ENCODE data around the gene JMJD1C. TPM values are rescaled to one million over a fixed set of nuclear protein-coding genes. Genes with fewer than 3 reads are reported as not detected.

Gene JMJD1C
- polyA plus RNA-seq, 1 donor, result 104 TPM

DNA sequence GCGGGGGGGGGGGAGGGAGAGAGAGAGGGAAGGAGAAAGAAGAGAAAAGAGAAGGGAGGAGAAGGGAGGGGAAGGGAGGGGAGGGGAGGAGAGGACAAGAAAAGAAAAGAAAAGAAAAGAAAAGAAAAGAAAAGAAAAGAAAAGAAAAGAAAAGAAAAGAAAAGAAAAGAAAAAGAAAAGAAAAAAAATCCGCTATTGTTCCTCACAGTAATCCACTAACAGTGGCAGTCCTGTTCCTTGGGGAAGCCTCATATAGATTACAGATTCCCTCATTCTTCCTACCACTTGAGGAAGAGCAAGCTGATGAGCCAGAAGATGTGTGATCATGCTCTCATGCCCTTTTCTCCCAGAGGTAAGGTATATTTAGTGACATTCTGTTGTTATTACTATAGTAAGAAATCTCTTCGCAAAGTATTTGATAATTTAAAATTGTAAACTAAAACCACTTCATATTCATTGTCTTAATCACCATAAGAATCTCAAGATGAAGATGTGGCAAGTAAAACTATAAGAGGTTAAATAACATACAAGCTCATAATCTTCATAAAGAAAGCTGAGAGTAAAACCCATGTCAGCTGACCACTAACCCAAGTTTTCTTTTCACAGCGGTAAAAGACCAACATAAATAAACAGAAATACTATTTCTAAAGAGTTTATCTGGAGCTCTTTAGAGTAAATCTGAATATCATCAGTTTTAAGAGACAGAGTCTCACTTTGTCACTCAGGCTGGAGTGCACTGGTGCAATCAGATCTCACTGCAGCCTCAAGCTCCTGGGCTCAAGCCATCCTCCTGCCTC lies 128.1 kb downstream of the JMJD1C start:
- no peak for DNase-seq
- 100% methylated on average over 2 of the region's 4 CpGs for WGBS (ENCODE audit: insufficient coverage, low lambda C conversion rate)
- Histone ChIP-seq H3K27me3 (ENCODE audit: control insufficient read depth, insufficient read depth, low read length) (no peaks in the 10 kb centered on the region), H3K27ac (ENCODE audit: low read length) (no peak overlapping the region), H3K9me3 (ENCODE audit: control insufficient read depth, low read depth, low read length) (no peaks in the 10 kb centered on the region), H3K36me3 (ENCODE audit: control insufficient read depth, insufficient read depth, low read length) (peaks cover 7% of the 10 kb centered on the region), H3K4me1 (ENCODE audit: control insufficient read depth, insufficient read depth, low read length) (no peaks in the 10 kb centered on the region), H3K4me3 (ENCODE audit: low read length) (no peak overlapping the region)

GRCh38 chr10:63331586-63331985 lies 134.2 kb downstream of the JMJD1C start:
- Histone ChIP-seq H3K4me1 (ENCODE audit: control insufficient read depth, insufficient read depth, low read length) (no peaks in the 10 kb centered on the region), H3K9me3 (ENCODE audit: control insufficient read depth, low read depth, low read length) (no peaks in the 10 kb centered on the region), H3K4me3 (ENCODE audit: low read length) (no peak overlapping the region), H3K27me3 (ENCODE audit: control insufficient read depth, insufficient read depth, low read length) (no peaks in the 10 kb centered on the region), H3K36me3 (ENCODE audit: control insufficient read depth, insufficient read depth, low read length) (peaks cover 7% of the 10 kb centered on the region), H3K27ac (ENCODE audit: low read length) (no peak overlapping the region)
- DNase-seq, result no peak
- WGBS (ENCODE audit: insufficient coverage, low lambda C conversion rate), result no CpG with 5 or more reads among the region's 5 CpGs

GRCh38 chr10:63324495-63324854 lies 141.3 kb downstream of the JMJD1C start:
- H3K36me3 ChIP-seq (ENCODE audit: control insufficient read depth, insufficient read depth, low read length), result peaks cover 3% of the 10 kb centered on the region
- no CpG with 5 or more reads among the region's 2 CpGs for whole genome bisulfite sequencing (ENCODE audit: insufficient coverage, low lambda C conversion rate)
- H3K27ac ChIP-seq (ENCODE audit: low read length), result no peak overlapping the region
- no peaks in the 10 kb centered on the region for H3K9me3 ChIP-seq (ENCODE audit: control insufficient read depth, low read depth, low read length)
- H3K4me3 ChIP-seq (ENCODE audit: low read length), result no peak overlapping the region
- no peak for DNase-seq
- no peaks in the 10 kb centered on the region for H3K27me3 ChIP-seq (ENCODE audit: control insufficient read depth, insufficient read depth, low read length)
- H3K4me1 ChIP-seq (ENCODE audit: control insufficient read depth, insufficient read depth, low read length), result no peaks in the 10 kb centered on the region

DNA sequence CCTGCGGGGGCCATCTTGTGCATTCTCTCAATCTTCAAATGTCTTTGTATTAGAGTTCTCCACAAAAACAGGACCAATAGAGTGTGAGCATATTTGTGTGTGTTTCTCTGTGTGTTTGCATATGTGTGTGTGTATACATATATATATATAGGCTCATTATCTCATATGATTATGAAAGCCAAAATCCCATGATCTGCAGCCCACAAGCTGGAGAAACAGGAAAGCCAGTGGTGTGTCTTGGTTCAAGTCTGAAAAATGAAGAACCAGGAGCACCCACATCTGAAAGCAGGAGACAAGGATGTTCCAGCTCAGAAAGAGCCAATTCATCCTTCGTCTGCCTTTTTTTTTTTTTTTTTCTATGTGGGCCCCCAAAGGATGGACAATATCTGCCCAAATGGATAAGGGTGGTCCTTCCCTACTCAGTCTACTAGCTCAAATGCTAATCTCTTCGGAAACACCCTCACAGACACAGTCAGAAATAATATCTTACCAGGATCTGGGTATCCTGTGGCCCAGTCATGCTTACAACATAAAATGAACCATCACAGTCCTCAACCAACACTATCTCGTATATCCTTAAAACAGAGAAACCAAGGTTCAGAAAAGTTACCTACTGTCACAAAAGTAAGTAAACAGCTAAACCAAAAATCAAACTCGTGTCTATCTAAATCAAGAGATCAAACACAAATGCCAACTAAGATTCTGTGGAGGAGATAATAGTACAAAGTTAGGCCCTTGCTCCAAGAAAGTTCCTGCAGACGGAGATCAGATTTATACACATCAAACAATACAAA lies 141.9 kb downstream of the JMJD1C start:
- Histone ChIP-seq H3K27me3 (ENCODE audit: control insufficient read depth, insufficient read depth, low read length) (no peaks in the 10 kb centered on the region), H3K9me3 (ENCODE audit: control insufficient read depth, low read depth, low read length) (no peaks in the 10 kb centered on the region), H3K27ac (ENCODE audit: low read length) (no peak overlapping the region), H3K4me3 (ENCODE audit: low read length) (no peak overlapping the region), H3K4me1 (ENCODE audit: control insufficient read depth, insufficient read depth, low read length) (no peaks in the 10 kb centered on the region), H3K36me3 (ENCODE audit: control insufficient read depth, insufficient read depth, low read length) (peaks cover 3% of the 10 kb centered on the region)
- DNase-seq, result no peak
- WGBS (ENCODE audit: insufficient coverage, low lambda C conversion rate), result 100% methylated on average over 2 of the region's 6 CpGs

DNA sequence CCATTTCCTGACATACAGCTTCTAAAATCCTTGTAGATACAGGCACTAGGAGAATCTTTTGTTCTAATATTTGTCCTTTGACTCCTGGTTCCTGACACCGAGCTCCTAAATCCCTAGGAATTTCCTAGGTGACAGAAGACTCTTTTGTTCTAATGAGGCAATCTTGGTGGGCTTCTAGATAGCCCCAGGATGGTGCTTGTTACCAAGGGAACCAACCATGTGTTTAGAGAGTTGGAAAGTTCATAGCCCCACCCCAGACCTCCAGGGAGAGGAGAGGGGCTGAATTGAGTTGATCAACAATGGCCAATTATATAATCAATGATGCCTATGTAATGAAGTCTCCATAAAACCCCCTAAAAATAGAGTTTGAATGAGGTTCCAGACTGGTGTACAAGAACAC lies 145.1 kb downstream of the JMJD1C start:
- Histone ChIP-seq H3K27me3 (ENCODE audit: control insufficient read depth, insufficient read depth, low read length) (no peaks in the 10 kb centered on the region), H3K36me3 (ENCODE audit: control insufficient read depth, insufficient read depth, low read length) (peaks cover 6% of the 10 kb centered on the region), H3K4me1 (ENCODE audit: control insufficient read depth, insufficient read depth, low read length) (no peaks in the 10 kb centered on the region), H3K4me3 (ENCODE audit: low read length) (no peak overlapping the region), H3K9me3 (ENCODE audit: control insufficient read depth, low read depth, low read length) (no peaks in the 10 kb centered on the region), H3K27ac (ENCODE audit: low read length) (no peak overlapping the region)
- WGBS (ENCODE audit: insufficient coverage, low lambda C conversion rate), result no CpG with 5 or more reads among the region's 1 CpG
- no peak for DNase-seq

- H3K9me3 ChIP-seq (ENCODE audit: control insufficient read depth, low read depth, low read length), result no peaks in the 10 kb centered on the region
- DNase-seq, result no peak
- 100% methylated on average over 1 of the region's 3 CpGs for whole genome bisulfite sequencing (ENCODE audit: insufficient coverage, low lambda C conversion rate)
- peaks cover 6% of the 10 kb centered on the region for H3K36me3 ChIP-seq (ENCODE audit: control insufficient read depth, insufficient read depth, low read length)
- no peak overlapping the region for H3K27ac ChIP-seq (ENCODE audit: low read length)
- no peaks in the 10 kb centered on the region for H3K4me1 ChIP-seq (ENCODE audit: control insufficient read depth, insufficient read depth, low read length)
- no peaks in the 10 kb centered on the region for H3K27me3 ChIP-seq (ENCODE audit: control insufficient read depth, insufficient read depth, low read length)
- H3K4me3 ChIP-seq (ENCODE audit: low read length), result no peak overlapping the region
These were observed 146.5 kb downstream of the JMJD1C start for GRCh38 chr10:63319231-63319630.

DNA sequence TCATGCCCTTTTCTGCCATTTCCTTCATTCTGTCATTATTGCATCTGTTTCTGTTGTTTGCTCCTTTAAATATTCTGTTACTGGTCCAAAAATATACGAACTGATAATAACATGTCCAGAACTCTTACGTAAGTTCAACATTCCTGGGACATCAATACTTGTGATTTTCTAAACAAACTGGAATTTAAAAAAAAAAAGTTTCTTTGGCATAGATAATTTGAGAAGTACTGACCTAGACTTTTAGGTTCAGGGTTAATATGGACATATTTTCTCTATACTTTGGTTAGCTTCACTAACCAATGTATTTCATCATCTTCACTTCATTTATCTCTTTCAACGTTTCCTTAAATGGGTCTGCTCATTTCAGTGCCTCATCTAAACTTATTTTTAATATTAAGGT lies 147.3 kb downstream of the JMJD1C start:
- no peaks in the 10 kb centered on the region for H3K4me1 ChIP-seq (ENCODE audit: control insufficient read depth, insufficient read depth, low read length)

GRCh38 chr10:63314020-63314419 lies 151.8 kb downstream of the JMJD1C start:
- no peak overlapping the region for H3K4me3 ChIP-seq (ENCODE audit: low read length)
- WGBS (ENCODE audit: insufficient coverage, low lambda C conversion rate), result no CpG with 5 or more reads among the region's 1 CpG
- no peak overlapping the region for H3K27ac ChIP-seq (ENCODE audit: low read length)
- H3K27me3 ChIP-seq (ENCODE audit: control insufficient read depth, insufficient read depth, low read length), result no peaks in the 10 kb centered on the region
- H3K9me3 ChIP-seq (ENCODE audit: control insufficient read depth, low read depth, low read length), result no peaks in the 10 kb centered on the region
- H3K4me1 ChIP-seq (ENCODE audit: control insufficient read depth, insufficient read depth, low read length), result no peaks in the 10 kb centered on the region
- DNase-seq, result no peak
- H3K36me3 ChIP-seq (ENCODE audit: control insufficient read depth, insufficient read depth, low read length), result peaks cover 4% of the 10 kb centered on the region

More for the DNA sequence above, 147.3 kb downstream of the JMJD1C start:
- no peak overlapping the region for H3K27ac ChIP-seq (ENCODE audit: low read length)
- peaks cover 6% of the 10 kb centered on the region for H3K36me3 ChIP-seq (ENCODE audit: control insufficient read depth, insufficient read depth, low read length)
- no peaks in the 10 kb centered on the region for H3K9me3 ChIP-seq (ENCODE audit: control insufficient read depth, low read depth, low read length)
- WGBS (ENCODE audit: insufficient coverage, low lambda C conversion rate), result 93% methylated on average over 3 of the region's 3 CpGs
- no peaks in the 10 kb centered on the region for H3K27me3 ChIP-seq (ENCODE audit: control insufficient read depth, insufficient read depth, low read length)
- H3K4me3 ChIP-seq (ENCODE audit: low read length), result no peak overlapping the region
- no peak for DNase-seq

DNA sequence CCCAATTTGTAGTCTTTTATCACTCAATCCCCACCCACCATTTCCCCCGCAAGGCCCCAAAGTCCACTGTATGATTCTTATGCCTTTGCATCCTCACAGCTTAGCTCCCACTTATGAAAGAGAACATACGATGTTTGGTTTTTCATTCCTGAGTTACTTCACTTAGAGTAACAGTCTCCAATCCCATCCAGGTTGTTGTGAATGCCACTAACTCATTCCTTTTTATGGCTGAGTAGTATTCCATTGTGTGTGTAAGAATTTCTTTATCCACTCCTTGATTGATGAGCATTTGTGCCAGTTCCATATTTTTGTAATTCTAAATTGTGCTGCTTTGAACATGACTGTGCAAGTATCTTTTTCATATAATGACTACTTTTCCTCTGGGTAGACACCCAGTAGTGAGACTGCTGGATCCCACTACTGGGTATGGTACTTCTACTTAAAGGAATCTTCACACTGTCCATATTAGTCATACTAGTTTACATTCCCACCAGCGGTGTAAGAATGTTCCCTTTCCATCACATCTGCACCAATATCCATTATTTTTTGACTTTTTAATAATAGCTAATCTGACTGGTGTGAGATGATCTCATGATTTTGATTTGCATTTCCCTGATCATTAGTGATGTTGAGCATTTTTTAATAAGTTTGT lies 152.6 kb downstream of the JMJD1C start:
- no peaks in the 10 kb centered on the region for H3K4me1 ChIP-seq (ENCODE audit: control insufficient read depth, insufficient read depth, low read length)
- no peak overlapping the region for H3K27ac ChIP-seq (ENCODE audit: low read length)
- DNase-seq, result no peak
- no peaks in the 10 kb centered on the region for H3K27me3 ChIP-seq (ENCODE audit: control insufficient read depth, insufficient read depth, low read length)
- no peaks in the 10 kb centered on the region for H3K9me3 ChIP-seq (ENCODE audit: control insufficient read depth, low read depth, low read length)
- no CpG with 5 or more reads among the region's 3 CpGs for WGBS (ENCODE audit: insufficient coverage, low lambda C conversion rate)
- H3K36me3 ChIP-seq (ENCODE audit: control insufficient read depth, insufficient read depth, low read length), result peaks cover 4% of the 10 kb centered on the region
- H3K4me3 ChIP-seq (ENCODE audit: low read length), result no peak overlapping the region

DNA sequence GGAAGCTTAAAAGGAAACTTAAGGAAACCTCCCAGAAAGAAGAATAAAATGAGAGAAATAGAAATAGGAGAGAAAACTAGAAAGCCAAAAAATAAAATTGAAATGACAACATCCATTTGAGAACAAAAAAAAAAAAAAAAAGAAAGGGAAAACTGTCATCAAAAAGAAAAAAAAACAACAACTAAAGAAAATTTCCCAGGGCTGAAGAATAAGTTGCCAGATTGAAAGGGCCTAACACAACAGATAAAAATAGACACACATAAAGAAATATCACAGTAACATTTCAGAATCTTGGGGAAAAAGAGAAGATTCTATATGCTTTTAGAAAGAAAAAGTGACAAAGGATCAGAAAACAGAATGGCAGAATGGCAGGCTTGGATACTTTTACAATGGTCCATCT lies 157.1 kb downstream of the JMJD1C start:
- Histone ChIP-seq H3K36me3 (ENCODE audit: control insufficient read depth, insufficient read depth, low read length) (no peaks in the 10 kb centered on the region), H3K9me3 (ENCODE audit: control insufficient read depth, low read depth, low read length) (no peaks in the 10 kb centered on the region), H3K4me3 (ENCODE audit: low read length) (no peak overlapping the region), H3K27me3 (ENCODE audit: control insufficient read depth, insufficient read depth, low read length) (no peaks in the 10 kb centered on the region), H3K27ac (ENCODE audit: low read length) (no peak overlapping the region), H3K4me1 (ENCODE audit: control insufficient read depth, insufficient read depth, low read length) (no peaks in the 10 kb centered on the region)
- no peak for DNase-seq
